Measurements from ENCODE around the gene POLR2C. TPM values are rescaled to one million over a fixed set of nuclear protein-coding genes. Genes with fewer than 3 reads are reported as not detected.

POLR2C gene
- total and polyA plus RNA-seq, 2 of the 13 experiments (the other 11 are each of a cell fraction or from before 2014, with no cell fraction given), result 104 to 216 TPM

GRCh38 chr16:57471852-57472664 lies 9.6 kb downstream of the POLR2C start (continued):
- TF ChIP-seq KDM6A (CRISPR knock-in tag; IDR thresholded peaks at IDR 0.05; ENCODE audit: low read depth), result peak; percentile 72
- TF ChIP-seq ZNF766 (CRISPR knock-in tag; IDR thresholded peaks at IDR 0.05; ENCODE audit: borderline replicate concordance), result 0 out of 2 replicates have a peak, but pooled peaks have one; percentile 5
- no peak for TF ChIP-seq ATF6 (CRISPR knock-in tag; conservative IDR thresholded peaks at IDR 0.05)
- TF ChIP-seq ZNF572 (CRISPR knock-in tag; IDR thresholded peaks at IDR 0.05), result peak; percentile 41; the same call in 1 of the 2 replicates
- no peak for TF ChIP-seq ELF4 (CRISPR knock-in tag; IDR thresholded peaks at IDR 0.05; ENCODE audit: borderline replicate concordance)
- TF ChIP-seq RAD51 (IDR thresholded peaks at IDR 0.05; ENCODE audit: borderline replicate concordance), result no peak
- no peak for TF ChIP-seq ZNF674 (CRISPR knock-in tag; IDR thresholded peaks at IDR 0.05; ENCODE audit: low read depth)
- TF ChIP-seq TMF1 (CRISPR knock-in tag; IDR thresholded peaks at IDR 0.05; ENCODE audit: low read depth), result no peak
- no peak for TF ChIP-seq ZBTB2 (CRISPR knock-in tag; IDR thresholded peaks at IDR 0.05; ENCODE audit: low read depth)
- no peak for TF ChIP-seq ZBTB14 (CRISPR knock-in tag; IDR thresholded peaks at IDR 0.05)
- TF ChIP-seq ARNT (IDR thresholded peaks at IDR 0.05), result no peak
- TF ChIP-seq ZNF256 (CRISPR knock-in tag; conservative IDR thresholded peaks at IDR 0.05), result no peak
- TF ChIP-seq ZNF275 (CRISPR knock-in tag; IDR thresholded peaks at IDR 0.05; ENCODE audit: borderline replicate concordance), result no peak
- TF ChIP-seq ZNF597 (CRISPR knock-in tag; IDR thresholded peaks at IDR 0.05), result no peak
- TF ChIP-seq HIC2 (CRISPR knock-in tag; IDR thresholded peaks at IDR 0.05; ENCODE audit: low read depth), result peak; percentile 34; the same call in 1 of the 2 replicates
- 0 out of 2 replicates have a peak, but pooled peaks have one; percentile 55 for TF ChIP-seq TGIF2 (CRISPR knock-in tag; IDR thresholded peaks at IDR 0.05)
- 0 out of 2 replicates have a peak, but pooled peaks have one; percentile 17 for TF ChIP-seq ZNF292 (CRISPR knock-in tag; IDR thresholded peaks at IDR 0.05; ENCODE audit: borderline replicate concordance, low read depth)
